ENCODE measurements around the gene RDH16.

RDH16 gene

DNA sequence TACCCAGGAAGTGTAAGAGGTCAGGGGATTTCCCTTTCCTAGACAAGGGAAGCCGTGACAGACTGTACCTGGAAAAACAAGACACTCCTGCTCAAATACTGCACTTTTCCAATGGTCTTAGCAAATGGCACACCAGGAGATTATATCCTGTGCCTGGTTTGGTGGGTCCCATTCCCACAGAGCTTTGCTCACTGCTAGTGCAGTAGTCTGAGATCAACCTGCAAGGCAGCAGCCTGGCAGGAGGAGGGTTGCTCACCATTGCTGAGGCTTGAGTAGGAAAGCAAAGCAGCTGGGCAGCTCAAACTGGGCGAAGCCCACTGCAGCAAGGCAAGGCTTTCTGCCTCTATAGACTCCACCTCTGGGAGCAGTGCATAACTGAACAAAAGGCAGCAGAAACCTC lies 1.0 kb upstream of the RDH16 start:
- no peak overlapping the region for H3K9ac ChIP-seq
- no peaks in the 10 kb centered on the region for H3K27me3 ChIP-seq (ENCODE audit: control insufficient read depth, insufficient read depth, low read length)
- no peak overlapping the region for H3K4me2 ChIP-seq (ENCODE audit: low read length)
- no peak overlapping the region for H3K4me3 ChIP-seq (ENCODE audit: low read depth, low read length)
- H2AFZ ChIP-seq: no peak overlapping the region
- H3K4me1 ChIP-seq: no peaks in the 10 kb centered on the region
- H3K79me2 ChIP-seq: no peaks in the 10 kb centered on the region
- no peaks in the 10 kb centered on the region for H3K36me3 ChIP-seq (ENCODE audit: control insufficient read depth, insufficient read depth, low read length)
- no peak overlapping the region for H3K27ac ChIP-seq
- no peaks in the 10 kb centered on the region for H3K9me3 ChIP-seq (ENCODE audit: control insufficient read depth, low read length)
- no peak for TF ChIP-seq CTCF (IDR thresholded peaks at IDR 0.05)

DNA sequence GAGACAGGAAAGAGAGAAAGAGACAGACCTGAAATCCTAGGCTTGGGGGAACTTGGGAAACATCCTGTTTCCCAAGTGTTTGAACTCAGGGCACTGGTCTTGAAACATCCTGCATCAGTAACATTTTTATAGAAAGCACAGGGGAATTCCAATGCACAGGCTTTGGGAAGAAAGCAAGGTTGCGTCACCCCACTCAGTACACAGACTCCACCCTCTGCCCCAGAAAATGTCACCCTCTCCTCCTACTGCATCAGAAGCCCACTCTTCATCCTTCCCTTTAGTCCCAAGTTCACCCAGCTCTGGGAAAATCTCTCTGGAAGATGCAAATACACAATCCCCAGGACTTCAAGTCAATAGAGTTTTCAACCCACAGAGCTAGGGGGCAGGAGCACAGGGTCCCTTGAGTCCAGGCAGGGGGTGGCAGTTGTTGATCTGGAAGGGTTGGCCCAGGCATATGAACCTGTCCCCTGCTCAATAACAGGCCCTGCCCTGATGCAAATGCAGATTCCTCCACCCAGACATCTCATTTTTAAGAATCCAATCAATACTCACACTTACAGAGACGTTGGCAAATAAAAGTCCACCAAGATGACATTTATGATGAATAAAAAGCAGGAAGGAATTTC lies 1.7 kb downstream of the RDH16 start:
- Histone ChIP-seq H3K27me3 (ENCODE audit: control insufficient read depth, insufficient read depth, low read length) (no peaks in the 10 kb centered on the region), H3K4me1 (no peaks in the 10 kb centered on the region), H3K4me2 (ENCODE audit: low read length) (no peak overlapping the region), H3K79me2 (no peaks in the 10 kb centered on the region), H3K4me3 (ENCODE audit: low read depth, low read length) (no peak overlapping the region), H3K36me3 (ENCODE audit: control insufficient read depth, insufficient read depth, low read length) (no peaks in the 10 kb centered on the region), H2AFZ (no peak overlapping the region), H3K9me3 (ENCODE audit: control insufficient read depth, low read length) (no peaks in the 10 kb centered on the region), H3K9ac (no peak overlapping the region), H3K27ac (no peak overlapping the region)
- TF ChIP-seq CTCF (IDR thresholded peaks at IDR 0.05): no peak

GRCh38 chr12:56954958-56955355 lies 2.5 kb downstream of the RDH16 start:
- Histone ChIP-seq H3K79me2 (no peaks in the 10 kb centered on the region), H3K4me3 (ENCODE audit: low read depth, low read length) (no peak overlapping the region), H3K27ac (no peak overlapping the region), H3K9me3 (ENCODE audit: control insufficient read depth, low read length) (no peaks in the 10 kb centered on the region), H3K27me3 (ENCODE audit: control insufficient read depth, insufficient read depth, low read length) (no peaks in the 10 kb centered on the region), H3K4me2 (ENCODE audit: low read length) (no peak overlapping the region), H3K9ac (no peak overlapping the region), H2AFZ (no peak overlapping the region), H3K4me1 (no peaks in the 10 kb centered on the region), H3K36me3 (ENCODE audit: control insufficient read depth, insufficient read depth, low read length) (no peaks in the 10 kb centered on the region)
- no peak for TF ChIP-seq CTCF (IDR thresholded peaks at IDR 0.05)

- Histone ChIP-seq H3K36me3 (ENCODE audit: control insufficient read depth, insufficient read depth, low read length) (no peaks in the 10 kb centered on the region), H3K27ac (no peak overlapping the region), H3K9ac (no peak overlapping the region)
Measured at GRCh38 chr12:56954057-56954957, 3.1 kb downstream of the RDH16 start.

More at GRCh38 chr12:56954057-56954957, 3.1 kb downstream of the RDH16 start:
- no peak for TF ChIP-seq CTCF (IDR thresholded peaks at IDR 0.05)
- no peak overlapping the region for H3K4me2 ChIP-seq (ENCODE audit: low read length)
- no peaks in the 10 kb centered on the region for H3K27me3 ChIP-seq (ENCODE audit: control insufficient read depth, insufficient read depth, low read length)
- H3K79me2 ChIP-seq: no peaks in the 10 kb centered on the region
- H2AFZ ChIP-seq: no peak overlapping the region
- no peaks in the 10 kb centered on the region for H3K9me3 ChIP-seq (ENCODE audit: control insufficient read depth, low read length)
- H3K4me1 ChIP-seq: no peaks in the 10 kb centered on the region
- no peak overlapping the region for H3K4me3 ChIP-seq (ENCODE audit: low read depth, low read length)
